Activated CD4-positive, CD25-positive, alpha-beta regulatory T cell (primary cell): ENCODE results near the gene LRP1B.
"Not testable (repeated sequence)": the region's sequence is repeated elsewhere in the genome, so short reads cannot be mapped to it uniquely, and the experiment has no call there.

Experiments used
- DNase-seq, 4 experiments: peaks; one replicate each; lab custom pipeline; 2025; lab: John Stamatoyannopoulos, UW

LRP1B gene

DNA sequence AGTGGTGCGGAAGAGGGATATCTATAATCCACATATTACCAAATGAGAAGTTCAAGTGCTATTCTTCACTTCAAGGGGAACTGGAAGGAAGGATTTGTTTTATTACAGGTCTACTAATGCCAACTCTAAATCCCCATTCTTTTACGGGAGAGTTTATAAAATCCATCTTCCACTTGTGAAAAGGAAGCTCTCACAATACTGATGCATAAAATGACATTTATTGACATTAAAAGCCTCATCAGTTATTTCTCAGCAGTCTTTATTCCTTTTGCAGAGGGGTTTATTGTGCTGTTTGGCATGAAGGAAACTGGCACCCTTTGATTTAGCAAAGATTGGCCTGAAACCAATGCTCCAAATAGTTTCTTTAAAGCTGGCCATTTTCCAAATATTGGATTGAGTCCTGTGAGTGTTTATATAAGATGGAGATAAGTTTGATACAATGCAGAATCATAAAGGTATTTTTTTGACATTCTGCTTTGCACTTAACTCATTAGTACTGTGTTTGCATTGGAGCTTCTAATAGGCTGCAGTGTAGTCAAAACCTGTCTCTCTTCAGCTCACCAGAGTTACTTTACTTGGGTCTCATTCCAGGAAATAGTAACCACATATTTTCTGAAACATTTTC lies 26.6 kb downstream of the LRP1B start:
- no peak for DNase-seq

DNA sequence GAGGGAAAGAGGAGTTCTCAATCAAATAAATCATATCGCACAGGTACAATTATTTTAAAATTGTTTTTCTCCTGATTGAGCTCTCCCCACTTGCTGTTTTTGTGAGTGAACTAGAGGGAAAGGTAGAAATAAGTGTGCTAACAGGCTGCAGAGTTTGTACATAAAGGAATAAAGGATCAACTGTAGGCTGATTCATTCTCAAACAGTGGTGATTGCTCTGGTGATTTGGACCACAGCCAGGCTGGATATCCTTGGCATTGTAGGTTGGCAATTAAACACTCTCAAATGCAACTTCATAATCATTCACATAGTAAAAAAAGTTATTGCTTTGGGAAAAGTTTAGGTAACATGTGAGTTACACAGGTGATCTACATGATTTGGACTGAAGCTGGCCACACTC lies 29.8 kb downstream of the LRP1B start:
- DNase-seq: no peak

DNA sequence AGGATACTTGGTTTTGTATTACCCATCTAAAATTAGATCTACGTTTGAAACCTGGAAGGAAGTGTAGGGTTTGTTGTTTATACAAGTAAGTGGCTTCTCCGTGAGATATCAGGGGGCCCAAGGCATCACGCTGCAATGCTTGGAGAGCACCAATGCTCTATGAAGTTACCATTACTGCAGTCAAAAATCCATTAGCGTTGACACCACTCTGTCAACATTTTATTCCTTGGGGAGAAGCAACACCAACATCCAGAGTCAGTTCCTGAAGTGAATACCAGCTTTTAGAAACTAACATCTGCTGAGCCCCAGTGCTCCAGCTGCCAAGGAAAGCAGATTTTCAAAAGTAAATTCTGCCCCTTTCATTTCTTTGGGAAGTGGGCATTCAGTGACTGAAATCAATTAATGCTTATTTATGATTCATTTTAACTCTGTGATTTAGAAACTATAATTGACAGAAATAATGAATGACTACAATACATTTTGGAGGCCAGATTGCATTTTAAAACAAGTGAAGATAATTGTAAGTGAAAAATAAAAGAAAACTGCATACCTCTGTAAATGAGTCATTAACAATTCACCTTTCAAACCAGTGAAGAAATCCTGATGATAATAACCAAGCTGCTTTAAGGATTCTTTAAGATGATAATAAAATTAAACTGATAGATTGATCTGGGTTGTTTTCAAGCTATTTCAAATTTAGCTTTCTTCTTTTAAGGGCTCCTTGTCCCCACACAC lies 30.5 kb downstream of the LRP1B start:
- DNase-seq: no peak

DNA sequence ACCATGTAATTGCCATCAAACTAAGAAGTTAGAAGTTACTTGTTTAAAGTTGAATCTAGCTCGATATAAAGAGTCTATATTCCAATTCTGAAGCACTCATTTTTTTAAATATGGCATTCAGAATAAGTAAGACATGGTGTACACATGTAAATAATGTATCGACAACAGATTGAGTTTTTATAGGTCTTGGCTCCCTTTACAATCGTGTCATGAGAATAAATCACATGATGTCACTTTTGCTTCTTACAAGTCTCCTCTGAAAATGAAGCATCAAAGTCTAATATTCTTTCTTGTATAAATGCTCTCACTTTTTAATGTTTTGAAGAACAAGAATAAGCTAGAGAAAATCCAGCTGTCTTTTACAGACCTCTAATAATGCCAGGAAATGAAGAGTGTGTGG lies 33.1 kb downstream of the LRP1B start:
- DNase-seq: no peak

DNA sequence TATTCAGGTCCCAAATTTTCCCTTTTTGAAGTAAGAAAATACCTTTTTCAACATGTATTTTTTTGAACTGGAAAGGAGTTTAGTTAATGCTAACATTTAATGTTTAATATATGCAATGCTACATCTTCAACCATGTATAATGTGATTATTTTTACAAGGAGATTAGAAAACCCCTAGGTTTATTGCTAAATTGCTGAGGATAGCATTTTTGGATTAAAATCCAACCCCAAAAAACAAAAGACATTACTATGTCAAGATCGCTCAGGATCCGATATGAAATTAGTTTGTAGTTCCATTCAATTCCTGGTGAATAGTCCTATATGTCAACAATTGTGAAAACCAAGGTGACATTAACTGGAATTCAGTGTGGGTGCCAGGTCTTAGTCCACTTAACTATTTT lies 35.2 kb downstream of the LRP1B start:
- DNase-seq: no peak

DNA sequence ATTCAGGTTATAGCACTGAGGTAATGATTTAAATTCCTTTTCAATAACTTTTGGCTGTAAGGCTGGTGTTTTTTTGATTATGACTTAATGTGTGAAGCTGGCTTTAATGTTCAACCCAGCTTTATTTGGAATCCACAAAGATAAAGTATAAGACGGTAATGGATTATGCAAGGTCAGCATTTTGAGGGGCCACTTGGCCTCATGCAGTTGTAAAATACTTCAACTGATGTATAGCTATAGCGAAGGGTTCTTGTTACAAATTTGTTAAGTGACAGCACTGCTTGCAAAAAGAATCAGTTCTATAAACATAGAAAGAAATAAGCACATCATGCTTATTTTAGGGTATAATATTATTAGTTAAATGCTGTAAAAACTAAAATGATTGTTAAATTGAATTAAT lies 36.6 kb downstream of the LRP1B start:
- DNase-seq: no peak

DNA sequence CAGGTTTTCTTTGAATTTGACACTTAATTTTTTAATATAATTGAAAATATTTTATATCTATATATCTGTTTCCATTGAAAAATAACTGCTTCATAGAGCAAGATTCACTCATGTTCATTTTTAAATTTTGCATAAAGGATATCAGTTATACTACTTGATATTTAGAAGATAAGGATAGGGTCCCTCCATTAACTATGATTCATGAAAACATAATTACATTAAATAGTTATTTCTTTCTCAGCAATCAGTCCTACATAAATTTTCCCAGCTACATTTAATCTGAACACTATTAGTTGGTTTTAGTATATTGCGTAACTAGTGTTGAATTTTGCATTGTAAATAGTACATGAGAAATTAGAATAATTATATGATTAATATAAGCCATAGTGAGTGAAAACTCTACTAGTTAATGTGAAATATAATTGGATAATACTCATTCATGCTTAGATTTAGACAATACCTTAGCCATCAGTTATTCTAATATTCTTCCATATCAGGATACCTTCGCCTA lies 42.7 kb downstream of the LRP1B start:
- DNase-seq: no peak

DNA sequence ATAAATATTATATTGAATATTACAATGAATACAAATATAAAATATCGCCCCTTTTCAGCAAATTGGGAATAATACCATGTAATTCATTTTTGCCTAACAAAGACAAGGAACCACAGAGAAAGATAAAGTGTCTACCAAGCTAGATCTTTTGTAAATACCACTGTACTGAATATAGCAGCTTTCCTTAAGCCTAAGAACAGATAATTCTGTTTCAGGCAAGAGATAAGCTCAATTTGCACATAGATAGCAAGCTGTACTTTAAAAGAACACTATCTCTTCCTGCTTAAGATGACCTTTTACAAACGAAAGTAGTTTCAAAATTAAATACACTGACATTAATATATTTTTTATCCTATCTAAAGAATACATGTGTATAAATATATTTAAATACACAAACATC lies 43.2 kb downstream of the LRP1B start:
- DNase-seq: not testable (repeated sequence)

DNA sequence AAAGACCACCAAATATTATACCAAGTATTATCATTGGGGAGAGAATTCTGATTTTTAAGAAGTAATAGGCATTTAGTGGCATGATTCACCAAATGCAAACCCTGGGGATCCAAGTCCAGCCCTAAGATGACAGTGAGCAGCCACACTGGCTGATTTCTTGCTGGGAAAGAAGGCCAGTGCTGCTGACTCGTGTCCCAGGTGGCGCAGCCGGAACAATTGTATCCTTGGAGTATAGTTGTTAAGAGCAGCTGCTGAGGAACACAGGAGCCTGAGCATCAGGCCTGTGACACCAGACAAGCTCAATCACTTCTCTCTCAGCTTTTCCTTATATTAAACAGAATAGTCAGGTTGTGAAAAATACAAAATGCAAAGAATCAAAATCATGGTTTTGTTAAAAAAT lies 48.4 kb downstream of the LRP1B start:
- no peak for DNase-seq

DNA sequence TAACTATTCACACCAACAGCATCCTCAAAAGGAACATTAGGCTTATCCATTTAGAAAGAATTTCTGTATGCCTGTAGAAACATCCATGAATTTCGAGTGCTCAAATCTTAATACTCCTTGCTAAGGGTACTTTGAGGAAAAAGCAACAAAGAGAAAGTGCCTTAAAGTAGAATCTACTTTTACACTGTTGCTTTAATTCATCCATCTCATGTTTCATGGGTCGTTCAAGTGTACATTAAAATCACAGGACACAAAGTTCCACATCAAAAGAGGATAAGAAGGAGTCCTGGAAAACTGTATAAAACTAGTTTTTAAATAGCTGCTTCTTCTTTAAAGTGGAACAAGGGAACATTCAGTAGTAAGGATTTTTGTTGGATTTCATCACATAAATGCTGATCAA lies 54.5 kb downstream of the LRP1B start:
- DNase-seq: no peak

DNA sequence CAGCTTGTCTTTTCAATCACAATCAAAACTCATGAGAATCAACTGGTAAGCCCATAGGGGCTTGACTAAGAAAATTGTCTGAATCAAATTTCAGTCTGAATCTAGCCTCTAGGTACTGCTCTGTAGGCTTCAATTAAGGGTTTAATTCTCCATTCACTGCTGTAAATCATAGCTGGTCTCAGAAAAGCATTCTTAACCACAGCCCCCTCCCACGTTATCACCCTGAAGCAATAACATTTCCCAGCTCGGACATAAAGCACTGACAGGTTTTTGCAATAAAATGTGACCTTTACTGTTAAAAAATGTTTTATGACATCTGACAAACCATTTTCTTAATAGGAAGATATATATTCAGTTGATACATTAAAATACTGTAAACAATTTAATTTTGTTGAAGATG lies 55.0 kb downstream of the LRP1B start:
- DNase-seq: no peak

DNA sequence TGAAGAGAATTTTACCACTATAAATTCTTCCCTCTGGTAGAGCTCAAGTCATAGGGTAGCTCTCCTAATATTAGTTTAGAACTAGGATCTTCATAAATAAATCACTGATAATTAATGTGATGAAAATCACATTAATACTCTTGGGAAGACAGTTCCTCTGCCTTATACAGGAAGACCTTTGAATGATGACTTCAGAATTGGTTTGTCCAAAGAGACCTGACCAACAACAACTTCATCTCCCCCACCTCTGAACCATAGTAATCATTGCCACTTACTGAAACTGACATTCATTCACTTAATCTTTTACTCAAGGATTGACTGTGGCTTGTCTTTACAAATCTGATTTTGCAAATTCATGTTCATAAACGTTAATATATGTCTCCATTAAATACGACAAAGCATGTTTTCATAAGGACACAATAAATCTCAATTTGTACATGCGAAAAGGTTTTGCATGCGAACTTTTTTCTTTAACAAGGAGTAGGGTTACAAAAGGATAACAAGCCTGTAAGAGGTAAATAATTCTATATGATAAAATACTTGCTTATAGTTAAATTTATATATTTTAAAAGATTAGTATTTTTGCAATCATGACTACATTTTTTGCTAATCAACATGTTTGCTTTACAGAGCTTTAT lies 61.4 kb downstream of the LRP1B start:
- no peak for DNase-seq

DNA sequence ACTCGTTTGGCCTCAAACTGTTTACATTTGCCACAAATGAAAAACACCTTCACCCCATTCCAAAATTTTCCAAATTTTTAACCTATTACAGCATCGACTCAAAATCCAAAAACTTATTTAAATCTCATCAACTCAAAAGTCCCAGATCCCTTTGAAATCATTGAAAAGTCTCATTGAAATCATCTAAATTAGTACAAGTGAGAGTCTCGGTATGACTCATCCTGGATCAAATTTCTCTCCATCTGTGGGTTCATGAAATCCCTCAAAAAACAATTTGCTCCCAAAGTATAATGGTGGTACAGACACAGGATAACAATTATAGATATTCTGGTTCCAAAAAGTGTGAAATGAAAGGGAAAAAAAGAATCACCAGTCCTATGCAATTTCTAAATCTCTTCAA lies 65.1 kb downstream of the LRP1B start:
- DNase-seq: no peak

DNA sequence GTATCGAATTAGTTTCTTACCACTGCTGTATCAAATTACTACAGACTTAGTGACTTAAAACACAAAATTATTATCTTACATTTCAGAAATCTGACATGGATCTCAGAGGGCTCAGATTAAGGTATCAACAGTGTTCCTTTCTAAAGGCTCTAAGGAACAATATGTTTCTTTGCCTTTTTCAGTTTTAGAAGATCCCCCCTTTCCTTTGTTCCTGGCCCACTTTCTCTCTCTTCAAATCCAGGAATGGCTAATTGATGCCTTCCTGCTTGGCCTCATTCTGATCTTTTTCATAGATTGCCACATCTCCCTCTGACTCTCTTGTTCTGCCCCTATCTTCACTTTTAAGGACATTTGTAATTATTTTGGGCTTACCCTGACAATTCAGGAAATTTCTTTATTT lies 65.7 kb downstream of the LRP1B start:
- DNase-seq: no peak

DNA sequence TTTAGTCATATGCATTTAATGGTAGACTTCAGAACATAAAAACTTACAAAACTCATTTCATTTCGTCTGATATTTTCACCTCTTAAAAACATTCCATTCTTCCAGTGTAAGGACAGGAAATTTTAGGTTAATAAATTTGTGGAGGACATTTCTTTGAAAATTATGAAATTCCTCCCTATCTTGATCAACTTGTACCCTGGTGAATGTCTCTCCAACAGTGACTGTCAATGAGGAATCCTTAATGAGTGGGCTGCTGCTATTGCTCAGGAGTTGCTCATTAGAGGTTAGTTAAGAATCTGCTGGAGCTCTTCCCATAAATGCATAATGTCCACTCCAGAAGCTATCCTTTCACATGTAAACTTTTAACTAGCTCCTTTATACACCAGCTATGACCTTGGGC lies 69.1 kb downstream of the LRP1B start:
- no peak for DNase-seq

DNA sequence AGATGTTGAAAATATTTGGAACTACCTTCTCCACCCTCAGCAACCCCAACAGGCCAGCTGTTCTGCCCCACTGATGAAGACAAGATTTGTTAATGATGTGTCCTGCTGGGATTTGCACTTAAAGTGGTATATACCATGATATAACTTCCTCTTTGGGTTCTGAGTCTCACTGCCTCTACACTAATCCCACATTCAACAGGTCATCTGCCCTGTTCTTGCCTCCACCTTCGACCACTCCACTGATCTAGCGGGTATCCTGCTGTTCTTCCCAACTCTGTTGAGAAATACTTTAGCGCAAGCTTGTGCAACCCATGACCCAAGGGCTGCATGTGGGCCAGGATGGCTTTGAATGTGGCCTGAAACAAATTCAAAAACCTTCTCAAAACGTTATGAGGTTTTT lies 72.7 kb downstream of the LRP1B start:
- no peak for DNase-seq

DNA sequence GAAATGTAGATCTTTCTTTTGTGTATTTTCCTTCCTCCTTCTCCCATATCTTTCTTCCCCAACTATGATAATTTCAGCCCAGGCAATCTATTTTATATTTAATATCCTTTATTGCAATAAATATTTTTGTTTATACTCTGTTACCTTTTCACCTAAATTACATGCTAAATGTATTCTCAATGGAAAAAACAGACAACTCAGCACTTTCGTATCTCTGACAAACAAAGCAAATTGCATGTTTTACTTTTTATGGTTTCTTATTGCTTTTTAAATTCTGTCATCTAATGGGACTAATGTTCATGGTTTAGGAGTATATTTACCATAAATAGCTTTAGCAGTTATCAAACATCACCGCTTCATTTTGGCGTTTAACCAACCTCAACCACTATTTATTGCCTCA lies 74.0 kb downstream of the LRP1B start:
- no peak for DNase-seq

DNA sequence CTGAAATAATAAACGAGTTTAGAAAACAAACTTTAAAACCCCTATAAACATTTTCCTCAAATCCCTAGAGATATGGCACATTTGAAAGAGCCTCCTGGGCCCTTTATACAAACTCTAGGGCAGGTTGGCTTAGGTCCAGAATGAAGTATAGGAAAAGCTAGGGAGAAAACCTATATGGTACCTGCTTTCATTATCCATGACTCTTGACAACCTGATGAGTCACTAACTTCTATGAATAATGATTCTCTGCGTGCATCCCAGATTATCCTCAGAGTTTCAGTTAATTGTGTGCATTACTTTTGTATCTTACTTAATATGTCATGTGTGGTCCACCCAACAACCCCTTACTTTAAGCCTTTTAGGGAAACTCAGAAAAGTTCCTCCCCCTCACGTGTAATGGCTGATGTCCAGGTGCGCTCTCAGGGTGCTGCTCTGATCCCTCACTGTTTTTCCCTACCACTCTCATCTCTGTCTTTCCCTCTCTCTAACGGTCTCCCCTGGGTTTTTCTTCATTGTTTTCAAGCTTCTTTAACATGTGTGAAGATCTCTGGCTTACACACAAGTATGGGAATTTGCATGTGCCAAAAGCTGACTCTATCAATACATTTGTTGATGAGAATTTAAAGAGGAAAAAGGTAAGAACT lies 78.5 kb downstream of the LRP1B start:
- DNase-seq: no peak

DNA sequence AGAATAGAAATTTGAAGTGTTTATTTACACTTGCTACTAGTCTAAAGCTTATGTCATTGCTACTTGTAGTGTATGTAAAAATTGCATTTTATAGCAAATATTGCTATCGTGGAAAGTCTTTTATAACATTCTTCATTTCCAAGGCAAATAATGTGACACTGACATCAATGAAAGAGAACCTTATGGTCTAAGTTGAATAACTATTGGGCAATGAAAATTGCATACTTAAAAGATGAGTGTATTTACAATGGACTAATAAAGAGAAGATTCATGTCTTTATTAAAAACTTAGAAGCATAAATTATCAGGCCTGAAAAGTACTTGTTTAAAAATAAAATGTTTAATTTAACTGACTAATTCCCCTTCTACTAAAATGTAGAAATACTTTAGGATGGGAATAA lies 82.2 kb downstream of the LRP1B start:
- no peak for DNase-seq

DNA sequence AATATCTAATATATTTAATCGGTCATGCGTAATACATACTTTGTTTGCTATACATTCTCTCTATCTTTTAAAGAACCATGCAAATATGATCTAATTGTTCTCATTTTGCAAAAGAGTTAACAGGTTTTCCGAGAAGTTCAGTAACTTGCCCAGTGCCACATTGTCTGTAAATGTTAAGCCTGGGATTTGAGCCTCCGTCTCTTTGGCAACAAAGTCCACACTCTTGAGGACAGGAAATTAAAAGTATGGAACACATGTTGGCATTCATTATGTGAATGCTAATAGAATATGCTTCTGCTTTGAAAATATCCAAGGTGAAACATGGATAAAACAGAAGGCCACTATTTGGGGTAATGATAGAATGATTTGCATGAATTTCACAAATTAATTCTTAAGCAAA lies 85.2 kb downstream of the LRP1B start:
- no peak for DNase-seq

DNA sequence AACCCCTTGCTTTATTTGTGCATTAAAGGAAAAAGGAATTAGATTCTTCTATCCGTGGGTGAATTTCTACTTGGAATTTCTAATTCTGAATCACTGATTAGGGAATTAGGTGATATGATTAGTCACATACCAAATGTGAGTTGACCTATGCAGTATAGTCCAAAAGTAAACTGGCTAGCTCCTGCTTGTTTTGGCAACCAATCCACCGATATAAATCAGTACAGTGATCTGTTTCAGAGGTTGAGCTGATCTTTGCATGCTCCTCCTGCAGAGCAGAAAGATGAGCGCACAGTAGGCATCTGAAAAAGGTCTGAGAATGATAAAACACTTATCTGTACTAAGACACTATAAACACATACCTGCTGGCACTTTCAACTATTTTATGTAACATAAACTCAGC lies 86.6 kb downstream of the LRP1B start:
- DNase-seq: no peak

DNA sequence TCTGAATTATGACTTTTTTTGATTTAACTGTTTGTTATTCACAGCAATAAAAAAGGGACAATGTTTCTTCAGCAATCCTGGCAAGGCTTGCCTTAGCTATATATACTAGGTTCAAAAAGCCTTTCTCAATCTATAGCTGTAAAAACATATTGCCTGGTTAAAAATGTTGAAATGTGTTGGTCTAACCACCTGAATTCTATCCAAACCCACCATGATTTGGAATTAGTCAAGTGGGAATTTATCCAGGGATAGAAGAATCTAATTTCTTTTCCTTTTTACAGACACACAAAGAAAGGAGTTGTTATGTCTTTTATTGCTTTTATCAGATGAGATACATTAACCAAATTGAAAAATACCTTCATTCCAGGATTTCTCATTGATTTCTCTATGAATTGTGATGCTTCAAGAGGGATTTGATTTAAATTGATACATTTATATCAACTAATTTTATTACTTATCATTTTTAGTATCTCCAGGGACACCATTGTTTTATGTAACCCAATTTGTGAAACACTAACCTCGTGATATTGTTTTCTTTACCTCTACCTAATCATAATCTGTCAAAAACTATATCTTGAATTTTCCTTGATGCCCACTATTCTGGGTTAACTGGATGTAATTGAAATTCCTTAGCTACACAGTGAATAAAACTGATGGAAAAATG lies 88.1 kb downstream of the LRP1B start:
- DNase-seq: no peak
